Epithelial cell of prostate (primary cell): Measurements from ENCODE around the gene DZIP3.
"Not testable (repeated sequence)": the region's sequence is repeated elsewhere in the genome, so short reads cannot be mapped to it uniquely, and the experiment has no call there.

Experiments used
- DNase-seq: peaks from one replicate; pipeline ENCODE4 v3.0.0-alpha.2; 2011; ENCODE audit warnings: low read depth, low spot score
- H3K27ac ChIP-seq: fragments of 450-650 bp; 2 replicates; pipeline ENCODE4 v1.5.1; 2017; ENCODE audit warnings: mild to moderate bottlenecking

The DZIP3 gene

DNA sequence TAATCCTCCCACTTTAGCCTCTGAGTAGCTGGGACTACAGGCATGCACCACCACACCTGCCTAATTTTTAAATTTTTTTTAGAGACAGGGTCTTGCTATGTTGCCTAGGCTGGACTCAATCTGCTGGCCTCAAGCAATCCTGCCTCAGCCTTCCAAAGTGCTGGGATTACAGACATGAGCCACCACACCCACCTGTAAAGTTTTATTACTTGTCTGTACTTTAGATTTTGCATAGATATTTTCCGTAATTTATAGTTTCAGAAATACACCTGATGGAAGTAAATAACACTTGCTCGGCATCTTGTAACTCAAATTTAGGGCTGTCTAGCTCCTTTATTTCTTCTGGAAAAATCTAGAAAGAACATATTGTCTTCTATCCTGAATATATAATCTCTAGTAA is 5.8 kb downstream of the DZIP3 start:
- DNase-seq, result no peak

DNA sequence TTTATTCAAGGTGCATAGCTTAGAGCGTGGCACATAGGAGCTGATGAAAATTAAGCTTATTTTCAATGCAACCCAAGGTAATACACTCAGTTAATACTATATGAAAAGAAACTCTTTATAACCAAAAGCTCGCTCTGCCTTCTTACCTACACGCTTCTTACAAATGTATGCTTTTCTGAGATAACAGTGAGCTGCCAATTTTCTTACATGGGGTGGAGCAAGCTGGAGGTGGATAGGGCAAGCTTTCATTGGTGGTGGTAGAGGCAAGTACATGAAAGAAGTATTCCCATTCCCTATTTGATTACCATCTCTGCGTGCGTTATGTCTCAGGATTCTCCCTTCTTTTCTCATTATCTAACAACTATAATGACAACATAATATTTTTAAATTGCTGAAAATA is 8.9 kb downstream of the DZIP3 start:
- H3K27ac ChIP-seq, result no peak overlapping the region
- no peak for DNase-seq

More for the DNA sequence above, 5.8 kb downstream of the DZIP3 start:
- no peak overlapping the region for H3K27ac ChIP-seq

DNA sequence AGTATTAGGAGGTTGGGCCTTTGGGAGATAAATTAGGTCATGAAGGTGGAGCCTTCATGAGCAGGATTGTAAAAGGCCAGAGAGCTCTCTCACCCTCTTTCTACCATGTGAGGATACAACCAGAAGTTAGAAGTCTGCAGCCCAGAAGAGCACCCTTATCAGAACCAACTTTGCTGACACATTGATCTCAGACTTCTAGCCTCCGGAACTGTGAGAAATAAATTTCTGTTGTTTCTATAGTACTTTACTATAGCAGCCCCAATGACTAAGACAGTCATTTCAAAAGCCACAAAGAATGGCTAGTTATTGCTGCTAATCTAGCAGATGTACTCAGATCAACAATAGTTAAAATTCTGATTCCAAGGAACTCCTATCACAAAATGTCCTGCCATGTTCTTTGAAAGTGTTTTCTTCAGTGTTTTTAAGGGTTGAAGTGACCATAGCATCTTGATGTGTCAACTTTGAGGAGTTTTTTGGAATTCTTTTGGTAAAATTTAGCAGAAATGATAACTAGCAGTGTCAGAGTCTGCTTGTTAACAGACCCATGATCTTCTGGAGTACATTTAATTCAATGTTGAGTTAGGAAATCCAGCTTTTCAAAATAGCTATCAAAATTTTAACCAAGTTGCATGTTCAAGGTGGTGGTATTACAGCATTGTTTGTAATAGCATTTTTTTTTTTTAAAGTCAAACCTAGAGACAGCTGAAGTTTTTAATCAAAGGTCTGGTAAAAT is 10.3 kb downstream of the DZIP3 start:
- no peak overlapping the region for H3K27ac ChIP-seq
- DNase-seq, result no peak

DNA sequence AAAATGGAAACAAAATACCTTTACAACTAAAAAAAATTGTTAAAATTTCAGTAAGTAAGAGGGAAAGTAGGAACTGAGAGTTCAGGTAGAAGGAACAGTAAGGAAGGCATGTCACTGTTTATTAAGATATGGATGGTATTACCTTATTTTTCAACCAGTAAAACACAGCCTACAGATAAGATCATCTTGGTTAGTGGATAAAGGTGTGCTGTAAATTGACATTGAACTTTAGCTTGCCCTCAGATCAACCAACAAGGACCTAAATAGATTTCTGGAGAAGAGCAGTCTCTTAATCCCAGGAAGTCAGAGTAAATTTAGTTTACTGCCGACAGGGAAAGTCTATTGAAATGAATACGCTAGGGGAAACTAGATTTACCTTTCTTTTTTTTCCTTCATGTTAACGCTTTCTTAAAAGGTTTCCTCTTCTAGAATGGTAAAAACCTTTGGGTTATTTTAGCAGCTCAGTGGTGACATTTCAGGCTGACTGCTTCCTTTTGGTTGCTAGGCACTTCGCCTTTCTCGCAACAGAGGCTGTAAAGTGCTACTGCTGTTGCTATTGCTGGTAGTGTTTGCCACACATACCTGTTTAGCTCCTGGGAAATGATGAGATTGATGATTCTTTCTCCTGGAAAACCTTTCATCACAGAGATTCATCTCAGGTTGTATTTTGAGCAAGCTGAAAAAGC is 12.9 kb downstream of the DZIP3 start:
- no peak overlapping the region for H3K27ac ChIP-seq
- no peak for DNase-seq

DNA sequence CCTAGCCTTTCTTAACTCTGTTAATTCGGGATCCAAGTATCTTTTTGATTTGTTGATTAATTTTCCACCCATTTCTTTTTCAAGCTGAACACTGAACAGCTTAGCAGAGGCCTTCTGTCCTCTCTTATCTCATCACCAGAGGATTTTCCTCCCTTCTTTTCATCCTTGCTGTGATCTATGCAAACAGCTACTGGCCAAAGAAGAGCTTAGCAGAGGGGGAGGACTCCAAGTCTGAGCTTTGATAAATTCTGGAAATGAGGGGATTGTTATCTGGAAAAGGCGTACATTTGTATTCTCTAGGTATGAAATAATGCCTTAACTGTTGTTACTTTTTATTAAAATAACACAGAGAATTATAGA is 13.4 kb downstream of the DZIP3 start:
- H3K27ac ChIP-seq, result no peak overlapping the region

DNA sequence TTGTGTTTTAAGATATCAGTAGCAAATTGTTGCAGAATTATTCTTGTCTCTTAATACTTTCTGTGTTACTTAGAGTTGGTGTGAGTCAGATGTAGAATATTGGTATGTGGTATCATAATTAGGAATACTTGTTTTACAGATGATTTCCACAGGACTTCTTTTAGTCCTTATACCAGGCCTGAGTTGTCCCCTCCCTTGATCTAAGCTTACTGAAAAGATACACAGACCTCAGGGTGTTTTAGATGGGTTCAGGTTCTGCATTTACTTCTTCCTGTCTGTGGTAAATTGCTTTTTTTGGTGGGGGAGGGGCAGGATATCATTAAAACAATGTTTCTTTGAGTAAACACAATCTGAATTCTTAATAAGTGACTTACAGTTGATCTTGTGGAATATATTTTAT is 14.2 kb downstream of the DZIP3 start:
- DNase-seq, result no peak
- H3K27ac ChIP-seq, result no peak overlapping the region

More for the DNA sequence above, 13.4 kb downstream of the DZIP3 start:
- DNase-seq, result no peak

DNA sequence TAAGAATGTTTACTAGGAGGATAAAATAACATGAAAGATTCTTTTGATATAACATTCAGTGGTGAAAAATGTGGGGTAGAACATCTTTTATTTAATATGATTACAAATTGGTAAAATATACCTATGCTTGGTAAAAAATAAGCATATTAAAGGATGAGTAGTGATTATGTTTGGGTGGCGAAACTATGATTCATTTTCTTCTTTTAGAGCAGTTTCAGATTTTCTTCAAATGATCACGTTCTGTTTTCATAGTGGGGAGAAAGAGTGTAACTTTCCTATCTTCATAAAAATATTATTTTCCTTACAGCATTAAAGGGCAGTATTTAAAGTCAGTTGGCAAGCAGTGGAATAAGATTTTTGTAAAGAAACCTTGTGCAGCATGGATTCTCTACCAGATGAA is 15.5 kb downstream of the DZIP3 start:
- H3K27ac ChIP-seq, result no peak overlapping the region
- no peak for DNase-seq

DNA sequence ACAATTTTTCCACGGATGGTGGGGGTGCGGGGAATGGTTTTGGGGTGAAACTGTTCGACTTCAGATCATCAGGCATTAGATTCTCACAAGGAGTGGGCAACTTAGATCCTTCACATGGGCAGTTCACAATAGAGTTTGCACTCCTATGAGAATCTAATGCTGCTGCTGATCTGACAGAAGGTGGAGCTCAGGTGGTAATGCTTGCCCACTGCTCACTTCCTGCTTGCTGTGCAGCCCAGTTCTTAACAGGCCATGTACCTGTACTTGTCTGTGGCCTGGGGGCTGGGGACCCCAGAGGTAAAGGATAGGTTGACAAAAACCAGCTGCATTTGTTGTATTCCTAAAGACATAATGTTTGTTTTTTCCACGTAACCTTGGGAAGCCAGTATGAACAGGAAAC is 16.0 kb downstream of the DZIP3 start:
- H3K27ac ChIP-seq, result no peak overlapping the region
- no peak for DNase-seq

DNA sequence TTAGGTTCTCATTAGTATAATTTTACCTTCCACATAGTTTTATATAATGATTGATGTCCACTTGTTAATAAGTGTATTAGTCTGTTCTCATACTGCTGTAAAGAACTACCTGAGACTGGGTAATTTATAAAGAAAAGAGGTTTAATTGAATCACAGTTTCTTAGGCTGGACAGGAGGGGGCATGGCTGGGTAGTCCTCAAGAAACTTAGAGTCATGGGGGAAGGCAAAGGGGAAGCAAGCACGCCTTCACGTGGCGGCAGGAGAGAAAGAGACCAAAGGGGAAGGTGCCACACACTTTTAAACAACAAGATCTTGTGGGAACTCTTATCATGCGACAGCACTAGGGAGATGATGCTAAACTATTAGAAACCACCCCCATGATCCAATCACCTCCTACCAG is 19.2 kb downstream of the DZIP3 start:
- DNase-seq, result no peak
- no peak overlapping the region for H3K27ac ChIP-seq

DNA sequence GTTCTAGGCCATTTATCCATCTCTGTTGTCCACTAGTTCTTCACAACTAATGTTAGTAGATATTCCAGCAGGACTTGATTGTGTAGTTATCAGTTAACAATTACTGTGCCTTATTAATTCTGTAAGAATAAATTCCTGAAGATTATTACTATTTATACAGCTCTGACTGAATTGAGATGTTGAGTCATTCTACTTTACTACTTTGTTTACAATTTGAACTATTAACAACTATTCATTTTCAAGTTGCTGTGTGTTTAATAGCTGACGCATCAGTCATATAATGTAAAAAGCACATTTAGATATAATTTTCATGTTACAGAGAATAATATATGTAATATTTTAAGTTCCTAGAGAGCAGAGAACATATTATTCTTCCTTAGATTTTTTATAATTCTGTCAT is 21.1 kb downstream of the DZIP3 start:
- no peak for DNase-seq
- no peak overlapping the region for H3K27ac ChIP-seq

DNA sequence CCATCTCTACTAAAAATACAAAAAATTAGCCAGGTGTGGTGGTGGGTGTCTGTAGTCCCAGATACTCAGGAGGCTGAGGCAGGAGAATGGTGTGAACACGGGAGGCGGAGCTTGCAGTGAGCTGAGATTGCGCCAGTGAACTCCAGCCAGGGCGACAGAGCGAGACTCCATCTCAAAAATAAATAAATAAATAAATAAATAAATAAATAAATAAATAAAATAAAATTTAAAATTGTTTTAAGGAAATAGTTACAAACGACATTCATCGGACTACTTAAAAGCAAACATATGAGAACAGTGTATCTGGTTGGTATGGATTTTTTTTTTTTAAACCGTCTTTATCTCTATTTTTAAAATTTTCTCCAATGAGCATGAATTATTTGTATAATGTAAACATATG is 26.6 kb downstream of the DZIP3 start:
- not testable (repeated sequence) for H3K27ac ChIP-seq, DNase-seq

DNA sequence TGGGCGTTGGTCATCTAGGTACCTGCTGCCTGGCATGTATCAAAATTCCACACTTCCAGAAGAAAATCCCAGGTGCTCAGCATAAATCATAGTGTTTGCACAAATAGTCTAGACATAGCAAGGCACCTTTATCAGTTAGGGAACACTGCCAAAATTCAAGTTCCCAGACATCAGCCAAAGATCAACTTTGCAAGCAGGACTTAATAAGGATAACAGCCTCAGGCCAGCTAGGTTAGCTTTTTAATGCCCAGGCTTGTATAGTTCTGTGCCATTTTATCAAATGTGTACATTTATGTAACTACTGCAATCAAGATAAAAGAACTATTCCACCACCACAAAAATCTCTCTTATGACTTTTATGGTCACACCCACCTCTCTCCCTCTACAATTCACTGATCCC is 30.7 kb downstream of the DZIP3 start:
- no peak for DNase-seq
- H3K27ac ChIP-seq, result no peak overlapping the region

DNA sequence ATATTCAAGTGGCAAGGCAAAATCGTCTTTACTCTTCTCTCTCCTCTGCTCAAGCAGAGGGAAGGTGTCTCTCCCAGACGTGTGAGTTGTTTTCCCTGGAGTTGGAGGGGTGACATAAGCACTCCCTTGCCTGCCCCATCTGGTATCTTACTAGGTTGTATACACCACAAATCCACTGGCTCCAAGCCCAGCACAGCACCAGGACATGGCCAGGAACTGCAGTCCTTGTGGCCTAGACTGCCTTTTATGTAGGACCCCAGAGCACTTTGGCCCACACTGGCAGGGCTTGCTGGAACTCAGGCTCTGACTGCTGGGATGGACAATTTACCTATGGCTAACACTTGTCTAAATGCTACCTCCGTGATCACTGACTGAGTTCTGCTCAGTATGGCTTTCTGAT is 34.0 kb downstream of the DZIP3 start:
- no peak for DNase-seq
- H3K27ac ChIP-seq, result no peak overlapping the region

DNA sequence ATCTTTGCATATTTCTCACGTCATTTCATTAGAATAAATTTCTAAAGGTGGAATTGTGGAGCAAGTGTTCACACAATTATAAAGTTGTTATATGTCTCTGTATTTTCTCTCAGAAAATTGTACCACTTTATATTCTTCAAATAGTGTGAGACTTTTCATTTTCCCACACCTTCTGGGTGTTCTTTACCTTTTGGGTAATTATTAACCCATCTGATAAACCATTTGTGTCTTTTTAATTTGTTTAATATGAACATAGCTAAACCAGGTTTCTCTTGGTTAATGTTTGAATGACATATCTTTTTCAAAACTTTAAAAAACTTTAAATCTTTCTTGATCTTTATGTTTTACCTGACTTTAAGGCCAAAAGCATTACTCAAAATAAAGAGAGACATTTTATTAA is 40.5 kb downstream of the DZIP3 start:
- no peak for DNase-seq

DNA sequence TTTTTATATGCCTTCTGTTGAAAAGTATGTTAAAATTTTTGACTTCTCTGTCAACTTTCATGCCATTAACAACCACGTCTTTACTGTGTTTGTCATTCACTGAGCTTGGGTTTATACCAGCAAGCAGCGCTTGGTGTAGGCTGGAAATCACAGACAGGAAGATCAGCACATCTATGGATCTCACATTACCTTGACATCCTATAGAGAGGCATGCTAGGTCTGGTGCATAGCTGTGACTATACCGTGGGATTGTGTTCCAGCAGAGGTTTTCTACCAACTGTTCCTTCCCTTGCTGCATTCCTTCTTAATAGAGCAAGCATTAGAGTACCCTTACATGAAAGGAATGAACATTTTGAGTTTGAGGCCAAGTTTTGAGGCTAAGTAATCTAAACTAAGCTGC is 53.0 kb downstream of the DZIP3 start:
- no peak overlapping the region for H3K27ac ChIP-seq
- DNase-seq, result no peak

More for the DNA sequence above, 40.5 kb downstream of the DZIP3 start:
- H3K27ac ChIP-seq, result no peak overlapping the region

DNA sequence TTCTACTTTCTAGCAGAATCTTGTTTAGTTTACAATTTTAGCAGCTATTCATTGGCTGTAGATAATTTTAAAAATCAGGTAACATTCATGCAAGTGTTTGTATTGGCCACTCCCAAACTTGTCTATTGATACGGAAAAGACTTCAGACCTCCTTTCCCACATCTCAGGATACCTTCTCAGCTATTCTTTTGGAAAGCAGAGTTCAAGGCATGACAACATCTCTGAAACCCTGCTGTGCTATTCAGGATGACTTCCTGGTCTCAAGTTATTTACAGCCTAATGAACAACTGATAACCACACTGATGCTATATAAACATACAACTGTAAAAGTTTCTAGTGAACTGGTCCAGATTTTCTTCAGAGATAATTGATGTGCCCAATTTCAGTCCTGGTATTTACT is 55.8 kb downstream of the DZIP3 start:
- no peak overlapping the region for H3K27ac ChIP-seq
- no peak for DNase-seq

DNA sequence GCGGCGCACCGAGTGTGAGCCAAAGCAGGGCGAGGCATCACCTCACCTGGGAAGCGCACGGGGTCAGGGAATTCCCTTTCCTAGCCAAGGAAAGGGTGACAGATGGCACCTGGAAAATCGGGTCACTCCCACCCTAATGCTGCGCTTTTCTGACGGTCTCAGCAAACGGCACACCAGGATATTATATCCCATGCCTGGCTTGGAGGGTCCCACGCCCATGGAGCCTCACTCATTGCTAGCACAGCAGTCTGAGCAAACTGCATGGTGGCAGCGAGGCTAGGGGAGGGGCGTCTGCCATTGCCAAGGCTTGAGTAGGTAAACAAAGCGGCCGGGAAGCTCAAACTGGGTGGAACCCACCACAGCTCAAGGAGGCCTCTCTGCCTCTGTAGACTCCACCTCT is 66.1 kb downstream of the DZIP3 start:
- not testable (repeated sequence) for DNase-seq

DNA sequence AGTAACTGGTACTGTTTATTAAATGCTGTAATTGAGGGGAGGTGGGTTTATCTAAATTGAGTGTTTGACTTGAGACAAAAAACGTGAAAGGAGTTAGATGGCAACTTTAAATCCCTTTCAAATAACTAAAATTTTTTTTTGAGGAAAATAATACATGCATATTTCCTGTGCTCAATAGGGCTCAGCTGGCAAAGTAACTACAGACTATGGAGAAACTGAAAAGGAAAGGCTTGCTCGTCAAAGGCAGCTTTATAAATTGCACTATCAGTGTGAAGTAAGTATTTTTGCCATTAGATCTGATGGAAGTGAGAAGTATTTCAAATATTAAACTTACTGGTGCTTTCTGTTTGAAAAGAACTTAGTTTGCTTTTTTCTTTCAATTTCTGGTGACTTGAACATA is 72.2 kb downstream of the DZIP3 start:
- DNase-seq, result no peak
- H3K27ac ChIP-seq, result no peak overlapping the region

More for the DNA sequence above, 66.1 kb downstream of the DZIP3 start:
- H3K27ac ChIP-seq, result not testable (repeated sequence)

DNA sequence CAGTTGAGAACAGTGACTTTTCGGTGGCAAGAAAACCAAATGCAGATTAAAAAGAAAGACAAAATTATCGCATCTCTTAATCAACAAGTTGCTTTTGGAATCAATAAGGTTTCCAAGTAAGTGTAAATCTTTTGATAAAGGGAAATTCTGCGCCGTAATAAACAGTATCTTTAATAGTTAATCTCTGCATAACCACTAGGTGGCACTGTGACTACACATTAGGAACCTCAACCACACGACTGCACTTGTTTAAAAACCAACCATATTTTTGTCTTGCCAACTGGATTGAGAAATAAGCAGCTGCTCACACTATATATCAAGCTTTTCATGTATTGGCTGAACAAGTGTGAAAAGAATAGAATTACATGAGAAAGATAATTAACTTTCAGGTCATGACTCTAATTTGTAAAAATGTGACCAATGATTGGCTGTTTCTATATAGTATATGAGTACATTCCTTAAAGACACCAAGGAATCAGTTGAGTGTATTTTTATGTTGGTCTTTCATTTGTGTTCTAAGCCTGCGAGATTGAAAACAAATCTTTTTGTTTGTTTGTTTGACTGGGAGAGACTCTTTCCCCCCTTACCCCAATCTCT is 72.7 kb downstream of the DZIP3 start:
- peak; percentile 22 for DNase-seq

DNA sequence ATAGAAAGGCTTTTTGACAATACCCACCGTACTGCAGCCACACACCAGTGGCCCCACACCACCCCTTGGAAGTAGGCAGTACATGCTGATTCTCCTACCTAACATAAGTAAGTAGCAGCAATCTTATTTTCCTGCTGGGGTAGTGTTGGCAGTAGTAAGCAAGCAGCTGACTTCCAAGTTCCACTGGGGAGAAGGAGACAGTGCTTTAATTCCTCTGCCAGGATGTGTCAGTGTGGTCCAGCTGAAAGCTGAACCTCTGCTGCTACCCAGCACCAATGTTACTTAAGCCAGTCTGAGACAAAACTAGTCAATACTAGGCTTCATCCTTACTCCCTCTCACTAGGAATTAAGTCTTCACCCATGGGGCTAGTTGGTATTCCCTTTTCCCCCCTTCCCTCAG is 74.7 kb downstream of the DZIP3 start:
- H3K27ac ChIP-seq, result no peak overlapping the region
- DNase-seq, result no peak

More for the DNA sequence above, 72.7 kb downstream of the DZIP3 start:
- H3K27ac ChIP-seq, result no peak overlapping the region

DNA sequence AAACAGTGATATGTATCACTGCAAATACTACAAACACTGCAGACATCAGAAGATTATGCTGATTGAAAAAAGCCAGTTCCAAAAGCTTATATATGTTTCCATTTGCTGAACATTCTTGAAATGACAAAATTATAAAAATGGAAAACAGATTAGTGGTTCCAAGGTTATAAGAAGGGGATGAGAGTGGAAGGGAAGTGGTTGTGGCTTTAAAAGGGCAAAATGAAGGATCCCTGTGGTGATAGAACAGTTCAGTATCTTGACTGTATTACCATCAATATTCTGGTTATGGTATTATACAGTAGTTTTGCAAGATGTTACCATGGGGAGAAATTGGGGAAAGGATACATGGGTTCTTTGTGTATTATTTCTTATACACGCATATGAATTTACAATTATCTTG is 77.8 kb downstream of the DZIP3 start:
- no peak for DNase-seq
- no peak overlapping the region for H3K27ac ChIP-seq

DNA sequence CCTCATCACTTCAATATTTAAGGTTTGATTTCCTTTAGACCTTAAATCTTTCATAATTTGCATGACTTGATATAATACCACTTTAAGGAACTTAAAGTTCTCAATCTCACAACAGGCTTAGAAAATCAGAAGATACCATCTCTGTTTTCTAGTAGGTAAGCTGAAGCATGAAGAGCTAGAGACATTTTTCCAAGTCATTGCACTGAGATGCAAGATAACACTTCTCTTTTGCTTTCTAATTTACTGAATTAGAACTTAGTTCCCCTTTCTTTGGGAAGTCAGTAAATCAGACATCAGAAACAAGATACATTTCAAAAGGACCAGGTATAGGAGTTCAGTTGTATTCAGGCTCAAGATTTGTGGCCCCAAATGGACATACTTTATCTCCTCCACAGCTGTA is 79.7 kb downstream of the DZIP3 start:
- DNase-seq, result no peak

More for the DNA sequence above, 79.7 kb downstream of the DZIP3 start:
- H3K27ac ChIP-seq, result no peak overlapping the region
